CD14-positive monocyte (primary cell): ENCODE data around the gene THRA. TPM values are rescaled to one million over a fixed set of nuclear protein-coding genes. Genes with fewer than 3 reads are reported as not detected.

ENCODE experiments used
- DNase-seq, 3 donors: peaks; one replicate each; pipeline ENCODE4 v3.0.0-alpha.2; 2011 to 2022
- H2AFZ ChIP-seq: 2 replicates; pipeline ENCODE4 v1.6.0; 2012; ENCODE audit warnings: mild to moderate bottlenecking, low read depth, low read length, inconsistent platforms; ENCODE audit not compliant: insufficient read depth, poor library complexity, severe bottlenecking
- H3K27ac ChIP-seq, 2 donors: 1 replicate in 1 of 2; 2 replicates in 1 of 2; pipeline ENCODE4 v1.5.1; 2012 to 2013; ENCODE audit warnings: low read length in 2 of 2, control low read depth in 1 of 2, inconsistent platforms in 1 of 2, low read depth in 1 of 2, mild to moderate bottlenecking in 1 of 2
- H3K27me3 ChIP-seq, 2 donors: one replicate each; pipeline versions ENCODE4 v1.6.0 to v1.6.1; 2011 to 2013; ENCODE audit warnings: low read length in 2 of 2; ENCODE audit not compliant: control insufficient read depth in 2 of 2, insufficient read depth in 2 of 2
- H3K36me3 ChIP-seq, 2 donors: replicated peaks in 1 of 2; 1 replicate in 1 of 2; 2 replicates in 1 of 2; pipeline versions ENCODE4 v1.5.1 to v1.6.1; 2012 to 2013; ENCODE audit warnings: low read length in 2 of 2, control low read depth in 1 of 2, inconsistent platforms in 1 of 2, mild to moderate bottlenecking in 1 of 2; ENCODE audit not compliant: insufficient read depth in 2 of 2, control insufficient read depth in 1 of 2
- H3K4me1 ChIP-seq, 2 donors: 1 replicate in 1 of 2; 2 replicates in 1 of 2; pipeline versions ENCODE4 v1.5.1 to v1.6.1; 2012 to 2013; ENCODE audit warnings: low read length in 2 of 2, control low read depth in 1 of 2, inconsistent platforms in 1 of 2, mild to moderate bottlenecking in 1 of 2, moderate library complexity in 1 of 2; ENCODE audit not compliant: insufficient read depth in 2 of 2, control insufficient read depth in 1 of 2
- H3K4me2 ChIP-seq: replicated peaks from 2 replicates; pipeline ENCODE3; 2012; ENCODE audit warnings: low read length, moderate library complexity, mild to moderate bottlenecking; ENCODE audit not compliant: poor library complexity, severe bottlenecking; ENCODE audit errors: extremely low read depth
- H3K4me3 ChIP-seq, 3 experiments: fragments of 200-600 bp in 1 of 3; sonication (generic) in 1 of 3; replicated peaks in 1 of 3; 1 replicate in 2 of 3; 2 replicates in 1 of 3; pipeline ENCODE4 v1.5.1; 2011 to 2013; ENCODE audit warnings: low read length in 3 of 3, mild to moderate bottlenecking in 3 of 3, control low read depth in 2 of 3, low read depth in 2 of 3, inconsistent platforms in 1 of 3, moderate library complexity in 1 of 3
- H3K79me2 ChIP-seq: 2 replicates; pipeline ENCODE4 v1.6.0; 2012; ENCODE audit warnings: mild to moderate bottlenecking, control low read depth, inconsistent platforms, low read length, moderate library complexity; ENCODE audit not compliant: insufficient read depth
- H3K9ac ChIP-seq: 2 replicates; pipeline ENCODE4 v1.6.0; 2017; ENCODE audit warnings: low read length, mild to moderate bottlenecking; ENCODE audit not compliant: insufficient read depth, poor library complexity, severe bottlenecking
- H3K9me3 ChIP-seq, 2 donors: replicated peaks in 1 of 2; 1 replicate in 1 of 2; 2 replicates in 1 of 2; pipeline versions ENCODE4 v1.5.1 to v1.6.1; 2012 to 2013; ENCODE audit warnings: low read length in 2 of 2, control low read depth in 1 of 2; ENCODE audit not compliant: control insufficient read depth in 1 of 2, insufficient read depth in 1 of 2
- H4K20me1 ChIP-seq: 2 replicates; pipeline ENCODE4 v1.6.0; 2012; ENCODE audit warnings: mild to moderate bottlenecking, low read length, control low read depth, moderate library complexity; ENCODE audit not compliant: insufficient read depth
- H3K27ac Mint-ChIP-seq, 7 donors: one replicate each; pipeline ENCODE4 v1.8.0; 2020; ENCODE audit warnings: mild to moderate bottlenecking in 7 of 7, mixed read lengths in 7 of 7, moderate library complexity in 6 of 7, inconsistent platforms in 2 of 7
- H3K27me3 Mint-ChIP-seq, 3 donors: one replicate each; pipeline ENCODE4 v1.8.0; 2021 to 2022; ENCODE audit warnings: low read depth in 3 of 3, mild to moderate bottlenecking in 3 of 3, mixed read lengths in 3 of 3, moderate library complexity in 3 of 3, inconsistent platforms in 1 of 3
- H3K36me3 Mint-ChIP-seq, 2 donors: one replicate each; pipeline ENCODE4 v1.8.0; 2020; ENCODE audit warnings: mixed read lengths in 2 of 2, inconsistent platforms in 1 of 2, mild to moderate bottlenecking in 1 of 2
- H3K4me1 Mint-ChIP-seq: one replicate; pipeline ENCODE4 v1.8.0; 2020; ENCODE audit warnings: mild to moderate bottlenecking, mixed read lengths
- H3K4me3 Mint-ChIP-seq, 2 donors: one replicate each; pipeline ENCODE4 v1.8.0; 2020; ENCODE audit warnings: mild to moderate bottlenecking in 2 of 2, mixed read lengths in 2 of 2, moderate library complexity in 1 of 2
- H3K9me3 Mint-ChIP-seq, 7 donors: one replicate each; pipeline ENCODE4 v1.8.0; 2020 to 2022; ENCODE audit warnings: mixed read lengths in 7 of 7, mild to moderate bottlenecking in 6 of 7, moderate library complexity in 6 of 7, inconsistent platforms in 2 of 7
- WGBS: methylation state at CpG from one replicate; pipeline ENCODE4 v1.1.5; 2013; ENCODE audit warnings: missing lambda C conversion rate; ENCODE audit not compliant: insufficient coverage; 5-methylcytosine and 5-hydroxymethylcytosine counted together
- intact Hi-C, 2 donors: fragments of 100-400 bp; cut with micrococcal nuclease; formaldehyde crosslinking; loops; one replicate each; pipeline versions ENCODE4 v1.15.0 to v1.15.1; 2023
- polyA minus RNA-seq: library from RNA; depleted of rRNA, polyadenylated mRNA; stranded (reverse); fragments of >200 nt; gene quantifications from 2 replicates; pipeline ENCODE4 v1.2.3, GENCODE V29; 2012
- polyA plus RNA-seq, 3 donors: library from polyadenylated mRNA; depleted of rRNA in 1 of 3; unstranded in 2 of 3; stranded (reverse) in 1 of 3; fragments of 300-500 nt in 2 of 3; fragments of >200 nt in 1 of 3; fragmentation: Illumina TruSeq in 2 of 3; gene quantifications; 1 replicate in 2 of 3; 2 replicates in 1 of 3; pipeline ENCODE4 v1.2.3, GENCODE V29; 2012 to 2021
- total RNA-seq, 12 experiments: library from RNA in 1 of 12; stranded (reverse) in 1 of 12; fragments of 120-200 nt in 1 of 12; gene quantifications; one replicate each; pipeline ENCODE4 v1.2.4 and lab custom pipeline; 2013 to 2026; ENCODE audit warnings: mixed read lengths in 6 of 12, inconsistent platforms in 1 of 12
- TF ChIP-seq, protein P1 (sequence below): fragments of 200-600 bp; IDR thresholded peaks from one replicate; pipeline ENCODE4 v1.8.0; 2022; ENCODE audit warnings: antibody characterized with exemption, mild to moderate bottlenecking

THRA gene, protein sequence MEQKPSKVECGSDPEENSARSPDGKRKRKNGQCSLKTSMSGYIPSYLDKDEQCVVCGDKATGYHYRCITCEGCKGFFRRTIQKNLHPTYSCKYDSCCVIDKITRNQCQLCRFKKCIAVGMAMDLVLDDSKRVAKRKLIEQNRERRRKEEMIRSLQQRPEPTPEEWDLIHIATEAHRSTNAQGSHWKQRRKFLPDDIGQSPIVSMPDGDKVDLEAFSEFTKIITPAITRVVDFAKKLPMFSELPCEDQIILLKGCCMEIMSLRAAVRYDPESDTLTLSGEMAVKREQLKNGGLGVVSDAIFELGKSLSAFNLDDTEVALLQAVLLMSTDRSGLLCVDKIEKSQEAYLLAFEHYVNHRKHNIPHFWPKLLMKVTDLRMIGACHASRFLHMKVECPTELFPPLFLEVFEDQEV
- 5.8 TPM for total RNA-seq (2013)
- polyA plus RNA-seq = 1 to 10 TPM; 2.5 to 7.5 (median 3.8) TPM
- polyA minus RNA-seq = 6.3 and 6.4 TPM in 2 replicates
- total RNA-seq (lab: John Stamatoyannopoulos, UW) = 1.6 to 14.6 (median 7.8) reads per million in 11 experiments

DNA sequence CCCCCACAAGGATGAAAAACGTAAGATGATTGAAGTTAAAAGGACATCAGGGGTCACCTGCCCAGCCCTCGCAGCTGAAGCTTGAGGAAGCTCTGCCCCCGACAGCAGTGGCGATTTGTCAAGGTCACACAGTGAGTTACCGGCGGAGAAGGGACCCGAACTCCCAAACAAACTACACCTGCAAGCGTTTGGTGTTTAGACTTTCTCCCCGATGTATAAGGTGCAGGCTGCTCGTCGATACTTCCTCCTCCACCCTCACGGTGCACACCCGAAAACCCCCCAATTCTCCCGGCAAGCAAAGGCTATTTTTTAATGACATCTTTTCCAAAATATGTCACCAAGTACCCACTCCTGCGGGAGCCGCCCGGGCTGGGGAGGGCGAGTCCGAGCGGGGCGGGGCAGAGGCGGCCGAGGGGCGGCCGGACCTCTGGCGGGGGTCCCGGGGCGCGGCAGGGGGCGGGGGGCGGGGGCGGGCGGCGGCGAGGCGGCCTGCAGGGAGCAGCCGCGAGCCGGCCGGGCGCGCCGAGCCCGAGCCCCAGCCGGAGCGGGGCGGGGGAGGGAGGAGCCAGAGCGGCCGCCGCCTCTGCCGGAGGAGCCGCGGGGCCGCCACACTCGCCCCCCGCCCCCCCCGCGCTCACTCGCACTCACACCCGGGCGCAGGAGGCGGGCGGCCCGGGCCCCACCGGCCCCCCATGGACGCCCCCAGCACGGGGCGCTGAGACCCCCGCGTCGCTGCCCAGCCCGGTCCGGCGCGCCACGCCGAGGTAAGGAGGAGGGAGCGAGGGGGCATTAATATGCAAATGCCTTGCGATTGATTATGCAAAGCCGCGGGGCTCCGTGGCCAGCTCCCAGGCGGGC lies at the start of gene THRA:
TSS of gene THRA (plus strand) at position 637 of the 858 bp plus-strand sequence. CDS start 11,524 bp downstream, outside the sequence.
- peaks cover 37% of the 10 kb centered on the region for H4K20me1 ChIP-seq
- H2AFZ ChIP-seq = peak within 1 kb of the TSS; percentile 91
- Mint-ChIP-seq H3K27ac (peak within 1 kb of the TSS; percentile 77 to 92 (median 88)), H3K9me3 (peaks cover 0 to 2% (median 0%) of the 10 kb centered on the region in 7 donors), H3K4me1 (peaks cover 49% of the 10 kb centered on the region), H3K36me3 (peaks cover 4 to 6% of the 10 kb centered on the region in 2 donors), H3K27me3 (peaks cover 8 to 10% (median 9%) of the 10 kb centered on the region in 3 donors), H3K4me3 (peak within 1 kb of the TSS; percentile 84 to 90)
- DNase-seq = peak in 2 of 3 donors; percentile 54
- TF ChIP-seq, protein P1, sequence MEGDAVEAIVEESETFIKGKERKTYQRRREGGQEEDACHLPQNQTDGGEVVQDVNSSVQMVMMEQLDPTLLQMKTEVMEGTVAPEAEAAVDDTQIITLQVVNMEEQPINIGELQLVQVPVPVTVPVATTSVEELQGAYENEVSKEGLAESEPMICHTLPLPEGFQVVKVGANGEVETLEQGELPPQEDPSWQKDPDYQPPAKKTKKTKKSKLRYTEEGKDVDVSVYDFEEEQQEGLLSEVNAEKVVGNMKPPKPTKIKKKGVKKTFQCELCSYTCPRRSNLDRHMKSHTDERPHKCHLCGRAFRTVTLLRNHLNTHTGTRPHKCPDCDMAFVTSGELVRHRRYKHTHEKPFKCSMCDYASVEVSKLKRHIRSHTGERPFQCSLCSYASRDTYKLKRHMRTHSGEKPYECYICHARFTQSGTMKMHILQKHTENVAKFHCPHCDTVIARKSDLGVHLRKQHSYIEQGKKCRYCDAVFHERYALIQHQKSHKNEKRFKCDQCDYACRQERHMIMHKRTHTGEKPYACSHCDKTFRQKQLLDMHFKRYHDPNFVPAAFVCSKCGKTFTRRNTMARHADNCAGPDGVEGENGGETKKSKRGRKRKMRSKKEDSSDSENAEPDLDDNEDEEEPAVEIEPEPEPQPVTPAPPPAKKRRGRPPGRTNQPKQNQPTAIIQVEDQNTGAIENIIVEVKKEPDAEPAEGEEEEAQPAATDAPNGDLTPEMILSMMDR = peak; percentile 11
- peaks cover 26 to 45% of the 10 kb centered on the region in 2 donors for H3K4me1 ChIP-seq
- H3K9ac ChIP-seq = peak within 1 kb of the TSS; percentile 91
- H3K36me3 ChIP-seq = no peaks in the 10 kb centered on the region
- peak within 1 kb of the TSS; percentile 87 for H3K4me2 ChIP-seq
- H3K27me3 ChIP-seq = peaks cover 0 to 4% of the 10 kb centered on the region in 2 donors
- under 1% methylated on average over 62 of the region's 83 CpGs for WGBS
- intact Hi-C loops = loop anchor here (2.0 to 5.0 kb wide), 4 partner anchors 35 to 105 kb away; no protein-coding TSS in a partner anchor
- peak within 1 kb of the TSS; percentile 69 to 84 for H3K27ac ChIP-seq
- peaks cover 48% of the 10 kb centered on the region for H3K79me2 ChIP-seq
- H3K4me3 ChIP-seq = peak within 1 kb of the TSS; percentile 76 to 94 (median 93)
- no peaks in the 10 kb centered on the region for H3K9me3 ChIP-seq
